ENCODE results near the gene ZMYND8.
"Not testable (repeated sequence)": the region's sequence is repeated elsewhere in the genome, so short reads cannot be mapped to it uniquely, and the experiment has no call there.

Gene ZMYND8

GRCh38 chr20:47281376-47281775 is 75.1 kb downstream of the ZMYND8 start:
- Histone ChIP-seq H3K27me3 (ENCODE audit: insufficient read depth, low read length) (no peaks in the 10 kb centered on the region), H3K79me2 (ENCODE audit: insufficient read depth, low read length) (no peaks in the 10 kb centered on the region), H3F3A (ENCODE audit: insufficient read depth, low read length) (no peaks in the 10 kb centered on the region), H2AFZ (ENCODE audit: low read length) (no peak overlapping the region), H3K9me3 (ENCODE audit: low read length) (no peaks in the 10 kb centered on the region), H3K9ac (ENCODE audit: low read length) (no peak overlapping the region), H3K4me2 (ENCODE audit: low read length) (no peak overlapping the region), H4K20me1 (ENCODE audit: insufficient read depth, low read length) (no peaks in the 10 kb centered on the region), H3K4me1 (ENCODE audit: insufficient read depth, low read length, severe bottlenecking) (no peaks in the 10 kb centered on the region), H3K9me2 (ENCODE audit: low read depth, low read length) (no peaks in the 10 kb centered on the region), H3K27ac (ENCODE audit: low read depth, low read length, poor library complexity, severe bottlenecking) (no peak overlapping the region), H3K4me3 (ENCODE audit: low read depth, low read length, poor library complexity, severe bottlenecking) (no peak overlapping the region), H3K36me3 (ENCODE audit: insufficient read depth, low read length) (peaks cover 95% of the 10 kb centered on the region)
- no peak for TF ChIP-seq CTCF (IDR thresholded peaks at IDR 0.05; ENCODE audit: low read length)
- TF ChIP-seq EZH2 (IDR thresholded peaks at IDR 0.05; ENCODE audit: borderline replicate concordance, low read length): no peak

GRCh38 chr20:47280668-47281067 is 75.8 kb downstream of the ZMYND8 start:
- no peak for TF ChIP-seq EZH2 (IDR thresholded peaks at IDR 0.05; ENCODE audit: borderline replicate concordance, low read length)
- no peaks in the 10 kb centered on the region for H3K79me2 ChIP-seq (ENCODE audit: insufficient read depth, low read length)
- no peaks in the 10 kb centered on the region for H4K20me1 ChIP-seq (ENCODE audit: insufficient read depth, low read length)
- no peak overlapping the region for H3K9ac ChIP-seq (ENCODE audit: low read length)
- no peaks in the 10 kb centered on the region for H3F3A ChIP-seq (ENCODE audit: insufficient read depth, low read length)
- H3K36me3 ChIP-seq (ENCODE audit: insufficient read depth, low read length): peaks cover 98% of the 10 kb centered on the region
- no peak overlapping the region for H3K27ac ChIP-seq (ENCODE audit: low read depth, low read length, poor library complexity, severe bottlenecking)
- no peaks in the 10 kb centered on the region for H3K9me2 ChIP-seq (ENCODE audit: low read depth, low read length)
- no peak overlapping the region for H2AFZ ChIP-seq (ENCODE audit: low read length)
- H3K27me3 ChIP-seq (ENCODE audit: insufficient read depth, low read length): no peaks in the 10 kb centered on the region
- H3K4me1 ChIP-seq (ENCODE audit: insufficient read depth, low read length, severe bottlenecking): no peaks in the 10 kb centered on the region
- no peak overlapping the region for H3K4me2 ChIP-seq (ENCODE audit: low read length)
- no peak overlapping the region for H3K4me3 ChIP-seq (ENCODE audit: low read depth, low read length, poor library complexity, severe bottlenecking)
- no peaks in the 10 kb centered on the region for H3K9me3 ChIP-seq (ENCODE audit: low read length)

DNA sequence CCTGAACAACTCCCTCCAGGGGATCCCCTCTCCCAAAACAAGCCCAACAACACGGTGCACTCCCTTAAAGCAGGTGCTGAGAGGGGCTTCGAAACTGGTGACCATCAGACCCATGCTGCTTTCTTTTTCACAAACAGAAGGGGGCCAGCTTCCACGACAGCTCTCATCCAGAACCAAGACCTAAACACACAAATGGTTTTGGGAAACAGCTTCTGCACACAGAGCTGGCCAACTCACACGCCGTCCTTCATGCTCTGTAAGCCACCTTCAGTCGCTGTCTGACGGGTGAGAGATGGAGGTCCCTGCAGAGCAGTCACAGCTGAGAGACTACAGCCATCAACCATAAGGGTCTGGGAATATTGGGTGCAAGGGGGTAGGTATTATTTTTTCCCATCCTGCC is 76.3 kb downstream of the ZMYND8 start:
- Histone ChIP-seq H3K9me3 (ENCODE audit: low read length) (no peaks in the 10 kb centered on the region), H3F3A (ENCODE audit: insufficient read depth, low read length) (no peaks in the 10 kb centered on the region), H3K4me3 (ENCODE audit: low read depth, low read length, poor library complexity, severe bottlenecking) (no peak overlapping the region), H3K27me3 (ENCODE audit: insufficient read depth, low read length) (no peaks in the 10 kb centered on the region), H3K9ac (ENCODE audit: low read length) (no peak overlapping the region), H3K9me2 (ENCODE audit: low read depth, low read length) (no peaks in the 10 kb centered on the region), H4K20me1 (ENCODE audit: insufficient read depth, low read length) (no peaks in the 10 kb centered on the region), H2AFZ (ENCODE audit: low read length) (no peak overlapping the region), H3K4me1 (ENCODE audit: insufficient read depth, low read length, severe bottlenecking) (no peaks in the 10 kb centered on the region), H3K36me3 (ENCODE audit: insufficient read depth, low read length) (peaks cover 98% of the 10 kb centered on the region), H3K79me2 (ENCODE audit: insufficient read depth, low read length) (no peaks in the 10 kb centered on the region), H3K4me2 (ENCODE audit: low read length) (no peak overlapping the region), H3K27ac (ENCODE audit: low read depth, low read length, poor library complexity, severe bottlenecking) (no peak overlapping the region)
- TF ChIP-seq CTCF (IDR thresholded peaks at IDR 0.05; ENCODE audit: low read length) (no peak), EZH2 (IDR thresholded peaks at IDR 0.05; ENCODE audit: borderline replicate concordance, low read length) (no peak)

- TF ChIP-seq CTCF (IDR thresholded peaks at IDR 0.05; ENCODE audit: low read length): no peak
- no peak for TF ChIP-seq EZH2 (IDR thresholded peaks at IDR 0.05; ENCODE audit: borderline replicate concordance, low read length)
- Histone ChIP-seq H3F3A (ENCODE audit: insufficient read depth, low read length) (no peaks in the 10 kb centered on the region), H3K36me3 (ENCODE audit: insufficient read depth, low read length) (peaks cover 96% of the 10 kb centered on the region), H4K20me1 (ENCODE audit: insufficient read depth, low read length) (no peaks in the 10 kb centered on the region), H3K4me1 (ENCODE audit: insufficient read depth, low read length, severe bottlenecking) (peaks cover 3% of the 10 kb centered on the region), H2AFZ (ENCODE audit: low read length) (no peak overlapping the region), H3K4me3 (ENCODE audit: low read depth, low read length, poor library complexity, severe bottlenecking) (no peak overlapping the region), H3K27me3 (ENCODE audit: insufficient read depth, low read length) (no peaks in the 10 kb centered on the region), H3K4me2 (ENCODE audit: low read length) (no peak overlapping the region), H3K9me2 (ENCODE audit: low read depth, low read length) (no peaks in the 10 kb centered on the region), H3K9me3 (ENCODE audit: low read length) (no peaks in the 10 kb centered on the region), H3K9ac (ENCODE audit: low read length) (no peak overlapping the region), H3K27ac (ENCODE audit: low read depth, low read length, poor library complexity, severe bottlenecking) (no peak overlapping the region), H3K79me2 (ENCODE audit: insufficient read depth, low read length) (no peaks in the 10 kb centered on the region)
Measured at GRCh38 chr20:47278907-47279348, 77.6 kb downstream of the ZMYND8 start.

DNA sequence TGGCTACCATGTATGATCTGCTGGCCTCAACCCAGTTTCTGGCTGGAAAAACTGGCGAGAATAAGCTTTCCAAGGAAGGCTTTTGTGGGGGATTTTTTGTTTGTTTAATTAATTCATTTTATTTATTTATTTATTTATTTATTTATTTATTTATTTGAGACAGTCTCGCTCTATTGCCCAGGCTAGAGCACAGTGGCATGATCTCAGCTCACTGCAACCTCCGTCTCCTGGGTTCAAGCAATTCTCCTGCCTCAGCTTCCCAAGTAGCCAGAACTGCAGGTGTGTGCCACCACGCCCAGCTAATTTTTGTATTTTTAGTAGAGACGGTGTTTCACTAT is 79.0 kb downstream of the ZMYND8 start:
- H3K4me2 ChIP-seq (ENCODE audit: low read length): not testable (repeated sequence)

More for the DNA sequence above, 79.0 kb downstream of the ZMYND8 start:
- H3K4me1 ChIP-seq (ENCODE audit: insufficient read depth, low read length, severe bottlenecking); H3K9me2 ChIP-seq (ENCODE audit: low read depth, low read length); H3K27me3 ChIP-seq (ENCODE audit: insufficient read depth, low read length); H3F3A ChIP-seq (ENCODE audit: insufficient read depth, low read length); H2AFZ ChIP-seq (ENCODE audit: low read length); H3K9me3 ChIP-seq (ENCODE audit: low read length); H4K20me1 ChIP-seq (ENCODE audit: insufficient read depth, low read length); H3K79me2 ChIP-seq (ENCODE audit: insufficient read depth, low read length); H3K4me3 ChIP-seq (ENCODE audit: low read depth, low read length, poor library complexity, severe bottlenecking); H3K27ac ChIP-seq (ENCODE audit: low read depth, low read length, poor library complexity, severe bottlenecking); H3K9ac ChIP-seq (ENCODE audit: low read length): not testable (repeated sequence)
- peaks cover 93% of the 10 kb centered on the region for H3K36me3 ChIP-seq (ENCODE audit: insufficient read depth, low read length)

Data from OCI-LY1 (cell line).